GM13977 (cell line): ENCODE measurements around the gene CCDC85B.

Experiments
- DNase-seq: peaks from one replicate; pipeline ENCODE4 v3.0.0; 2012; ENCODE audit warnings: low spot score
- in situ Hi-C: fragments of 300-500 bp; cut with MboI; formaldehyde crosslinking; loops from one replicate; pipeline ENCODE4 v1.12.0; 2022; ENCODE audit warnings: low sequenced_read_pairs, low pct_unique_long_range_greater_than_20kb, mixed read lengths, inconsistent platforms; ENCODE audit not compliant: unreplicated experiment
- TF ChIP-seq, protein P1 (sequence below): IDR thresholded peaks from 2 replicates; pipeline ENCODE4 v1.5.1; 2012; ENCODE audit warnings: mild to moderate bottlenecking, control low read depth; ENCODE audit not compliant: insufficient read depth; ENCODE audit errors: extremely low read depth, missing control alignments

Gene CCDC85B

GRCh38 chr11:65853246-65853979 lies 37.1 kb upstream of the CCDC85B start:
- in situ Hi-C loops: no loop called here
- TF ChIP-seq, protein P1, sequence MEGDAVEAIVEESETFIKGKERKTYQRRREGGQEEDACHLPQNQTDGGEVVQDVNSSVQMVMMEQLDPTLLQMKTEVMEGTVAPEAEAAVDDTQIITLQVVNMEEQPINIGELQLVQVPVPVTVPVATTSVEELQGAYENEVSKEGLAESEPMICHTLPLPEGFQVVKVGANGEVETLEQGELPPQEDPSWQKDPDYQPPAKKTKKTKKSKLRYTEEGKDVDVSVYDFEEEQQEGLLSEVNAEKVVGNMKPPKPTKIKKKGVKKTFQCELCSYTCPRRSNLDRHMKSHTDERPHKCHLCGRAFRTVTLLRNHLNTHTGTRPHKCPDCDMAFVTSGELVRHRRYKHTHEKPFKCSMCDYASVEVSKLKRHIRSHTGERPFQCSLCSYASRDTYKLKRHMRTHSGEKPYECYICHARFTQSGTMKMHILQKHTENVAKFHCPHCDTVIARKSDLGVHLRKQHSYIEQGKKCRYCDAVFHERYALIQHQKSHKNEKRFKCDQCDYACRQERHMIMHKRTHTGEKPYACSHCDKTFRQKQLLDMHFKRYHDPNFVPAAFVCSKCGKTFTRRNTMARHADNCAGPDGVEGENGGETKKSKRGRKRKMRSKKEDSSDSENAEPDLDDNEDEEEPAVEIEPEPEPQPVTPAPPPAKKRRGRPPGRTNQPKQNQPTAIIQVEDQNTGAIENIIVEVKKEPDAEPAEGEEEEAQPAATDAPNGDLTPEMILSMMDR: no peak

DNA sequence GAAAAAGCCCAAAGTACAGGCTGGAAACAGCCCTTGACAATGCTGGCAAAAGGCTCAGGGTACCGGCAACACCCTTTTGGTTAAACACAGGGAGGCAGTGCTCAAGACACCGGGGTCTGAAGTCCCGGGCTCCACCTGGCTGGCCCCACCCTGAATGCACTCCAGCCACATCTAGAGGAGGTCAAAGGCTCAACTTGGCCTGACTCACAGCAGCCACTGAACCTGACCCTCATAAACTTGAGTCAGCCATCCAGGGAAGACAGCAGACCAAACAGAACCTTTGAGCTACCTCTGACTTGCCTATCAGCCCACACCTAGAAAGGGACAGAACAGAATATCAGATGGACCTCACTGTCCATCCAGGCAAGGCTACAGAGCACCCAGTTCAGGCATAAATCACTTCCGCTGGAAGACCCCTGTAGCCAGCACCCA lies 36.3 kb upstream of the CCDC85B start:
- TF ChIP-seq, protein P1: no peak
- no peak for DNase-seq
- in situ Hi-C loops: no loop called here

More at GRCh38 chr11:65853246-65853979, 37.1 kb upstream of the CCDC85B start:
- DNase-seq: no peak

DNA sequence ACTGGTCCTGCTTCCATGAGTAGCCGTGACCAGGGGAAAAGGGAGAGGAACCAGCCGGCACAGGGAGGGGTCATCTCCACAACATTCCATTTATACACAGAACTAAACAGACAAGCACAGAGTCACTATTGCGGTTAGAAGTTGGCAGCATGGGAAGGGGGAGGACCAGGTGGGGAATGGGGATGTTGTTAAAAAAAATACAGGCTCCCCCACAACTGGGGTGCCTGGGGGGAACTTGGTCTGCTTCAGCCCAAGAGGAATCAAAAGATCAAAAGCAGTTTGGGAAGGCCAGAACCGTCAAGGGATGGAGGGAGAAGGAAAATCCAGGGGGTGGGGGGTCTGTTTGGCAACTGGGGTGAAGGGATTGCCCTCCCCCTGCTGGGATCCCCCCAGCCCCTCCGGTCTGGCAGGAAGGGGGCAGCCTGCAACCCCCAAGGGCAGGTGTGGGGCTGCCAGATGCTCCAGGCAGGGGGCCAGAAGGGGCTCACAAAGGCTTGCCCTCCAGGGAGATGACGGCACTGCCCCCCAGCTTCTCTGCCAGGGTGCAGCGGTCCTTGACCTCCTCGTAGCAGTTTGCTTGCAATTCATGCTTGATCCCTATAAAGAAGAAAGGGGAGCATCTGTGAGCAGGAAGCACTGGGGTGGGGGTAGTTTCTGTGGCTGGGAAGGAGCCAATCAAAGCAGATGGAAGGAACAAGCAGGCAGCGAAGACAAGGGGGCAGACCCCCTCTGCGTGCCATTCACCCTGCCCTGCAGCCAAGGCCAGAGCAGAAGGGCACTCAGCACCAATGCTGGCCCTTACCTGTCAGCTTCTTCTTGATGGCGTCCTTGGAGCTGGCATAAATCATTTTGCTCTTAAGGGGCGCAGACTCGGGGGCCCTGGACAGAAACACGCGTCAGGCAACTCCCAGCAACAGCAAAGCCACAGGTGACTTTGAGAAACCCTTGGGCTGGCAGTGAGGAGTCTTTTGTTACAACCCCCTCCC lies 35.3 kb upstream of the CCDC85B start:
- DNase-seq: no peak

GRCh38 chr11:65855927-65856363 lies 34.5 kb upstream of the CCDC85B start:
- TF ChIP-seq, protein P1: no peak
- in situ Hi-C loops: no loop called here
- no peak for DNase-seq

More for the DNA sequence above, 35.3 kb upstream of the CCDC85B start:
- TF ChIP-seq, protein P1: no peak
- in situ Hi-C loops: no loop called here

GRCh38 chr11:65856689-65857499 lies 33.6 kb upstream of the CCDC85B start:
- TF ChIP-seq, protein P1: no peak
- peak; percentile 82 for DNase-seq
- in situ Hi-C loops: no loop called here

DNA sequence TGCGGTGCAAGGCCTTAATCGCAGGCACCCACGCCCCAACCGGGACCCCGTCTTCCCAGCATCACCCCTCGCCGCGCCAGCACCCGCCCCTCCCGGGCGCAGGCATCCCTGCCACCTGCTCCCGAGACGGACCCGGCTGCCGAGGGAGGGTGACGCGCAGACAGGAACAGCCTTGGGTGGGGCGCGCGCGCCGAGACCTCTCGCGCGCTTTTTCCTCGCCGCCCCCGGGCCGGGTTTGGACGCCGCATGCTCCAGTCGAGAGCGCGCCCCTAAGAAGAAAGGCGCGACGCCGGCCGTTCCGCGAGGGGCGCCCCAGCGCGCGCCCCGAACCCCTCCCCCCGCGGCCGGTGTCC lies 33.0 kb upstream of the CCDC85B start:
- TF ChIP-seq, protein P1: peak; percentile 8
- DNase-seq: no peak
- in situ Hi-C loops: no loop called here
